ENCODE results near the gene MCM8. TPM values are rescaled to one million over a fixed set of nuclear protein-coding genes. Genes with fewer than 3 reads are reported as not detected.

MCM8 gene
- total RNA-seq = 2.5 TPM

- H3K27me3 ChIP-seq = no peaks in the 10 kb centered on the region
- H3K4me1 ChIP-seq = peaks cover 24% of the 10 kb centered on the region
- H3K9me3 ChIP-seq = no peaks in the 10 kb centered on the region
- TF ChIP-seq POLR2A (IDR thresholded peaks at IDR 0.05) = no peak
- TF ChIP-seq POLR2AphosphoS5 (IDR thresholded peaks at IDR 0.05; ENCODE audit: insufficient read depth in 1 of 2, low read depth in 1 of 2) = peak; percentile 89 to 98
- TF ChIP-seq CTCF (IDR thresholded peaks at IDR 0.05) = peak in 1 of 3 experiments; percentile 20
- H3K36me3 ChIP-seq = peaks cover 0 to 17% of the 10 kb centered on the region in 2 donors
- intact Hi-C loops (cut with DNase I) = no loop called here
- peak within 1 kb of the TSS; percentile 34 for H3K27ac ChIP-seq
- DNase-seq (ENCODE audit: extremely low spot score in 2 of 2) = peak in 1 of 2 donors; percentile 96
- peak within 1 kb of the TSS; percentile 79 to 88 for H3K4me3 ChIP-seq
Observed at GRCh38 chr20:5950271-5951031, at the start of gene MCM8, which contains the start of gene TRMT6. Gene MCM8 (plus strand): TSS chr20:5950652. CDS start chr20:5952016, 1,364 bp downstream. Gene TRMT6 (minus strand): TSS chr20:5950533. CDS start chr20:5950405, 128 bp downstream.

GRCh38 chr20:5900908-5901307 is 49.5 kb upstream of the MCM8 start:
- Histone ChIP-seq H3K27ac (no peak overlapping the region), H3K27me3 (no peaks in the 10 kb centered on the region), H3K4me3 (no peak overlapping the region), H3K36me3 (no peaks in the 10 kb centered on the region), H3K4me1 (no peaks in the 10 kb centered on the region), H3K9me3 (no peaks in the 10 kb centered on the region)
- intact Hi-C loops (cut with DNase I) = no loop called here
- TF ChIP-seq POLR2A (IDR thresholded peaks at IDR 0.05) = no peak
- TF ChIP-seq CTCF (IDR thresholded peaks at IDR 0.05) = no peak
- no peak for TF ChIP-seq POLR2AphosphoS5 (IDR thresholded peaks at IDR 0.05; ENCODE audit: insufficient read depth in 1 of 2, low read depth in 1 of 2)
- DNase-seq (ENCODE audit: extremely low spot score in 2 of 2) = no peak

- H3K4me1 ChIP-seq = peaks cover 6% of the 10 kb centered on the region
- no peak overlapping the region for H3K27ac ChIP-seq
- intact Hi-C loops (cut with DNase I) = no loop called here
- no peak for TF ChIP-seq POLR2AphosphoS5 (IDR thresholded peaks at IDR 0.05; ENCODE audit: insufficient read depth in 1 of 2, low read depth in 1 of 2)
- TF ChIP-seq CTCF (IDR thresholded peaks at IDR 0.05) = no peak
- TF ChIP-seq POLR2A (IDR thresholded peaks at IDR 0.05) = no peak
- H3K9me3 ChIP-seq = no peaks in the 10 kb centered on the region
- H3K27me3 ChIP-seq = no peaks in the 10 kb centered on the region
- no peak overlapping the region for H3K4me3 ChIP-seq
- no peak for DNase-seq (ENCODE audit: extremely low spot score in 2 of 2)
- no peaks in the 10 kb centered on the region for H3K36me3 ChIP-seq
Observed at GRCh38 chr20:5908981-5909380, 41.5 kb upstream of the MCM8 start.

GRCh38 chr20:5910186-5910585 is 40.3 kb upstream of the MCM8 start:
- no peak overlapping the region for H3K4me3 ChIP-seq
- H3K27ac ChIP-seq = no peak overlapping the region
- intact Hi-C loops (cut with DNase I) = no loop called here
- H3K9me3 ChIP-seq = no peaks in the 10 kb centered on the region
- H3K27me3 ChIP-seq = no peaks in the 10 kb centered on the region
- H3K4me1 ChIP-seq = peaks cover 6% of the 10 kb centered on the region
- H3K36me3 ChIP-seq = no peaks in the 10 kb centered on the region
- no peak for TF ChIP-seq POLR2A (IDR thresholded peaks at IDR 0.05)
- TF ChIP-seq CTCF (IDR thresholded peaks at IDR 0.05) = no peak
- no peak for TF ChIP-seq POLR2AphosphoS5 (IDR thresholded peaks at IDR 0.05; ENCODE audit: insufficient read depth in 1 of 2, low read depth in 1 of 2)
- DNase-seq (ENCODE audit: extremely low spot score in 2 of 2) = no peak

- no peaks in the 10 kb centered on the region for H3K36me3 ChIP-seq
- H3K9me3 ChIP-seq = no peaks in the 10 kb centered on the region
- intact Hi-C loops (cut with DNase I) = no loop called here
- TF ChIP-seq CTCF (IDR thresholded peaks at IDR 0.05) = no peak
- TF ChIP-seq POLR2AphosphoS5 (IDR thresholded peaks at IDR 0.05; ENCODE audit: insufficient read depth in 1 of 2, low read depth in 1 of 2) = no peak
- TF ChIP-seq POLR2A (IDR thresholded peaks at IDR 0.05) = no peak
- no peak overlapping the region for H3K27ac ChIP-seq
- DNase-seq (ENCODE audit: extremely low spot score in 2 of 2) = no peak
- peaks cover 6% of the 10 kb centered on the region for H3K4me1 ChIP-seq
- H3K27me3 ChIP-seq = no peaks in the 10 kb centered on the region
- H3K4me3 ChIP-seq = no peak overlapping the region
Observed at GRCh38 chr20:5913166-5913565, 37.3 kb upstream of the MCM8 start.

Data from vagina (tissue), 2 donors.